Measurements from ENCODE around the gene NIF3L1.

NIF3L1 gene

DNA sequence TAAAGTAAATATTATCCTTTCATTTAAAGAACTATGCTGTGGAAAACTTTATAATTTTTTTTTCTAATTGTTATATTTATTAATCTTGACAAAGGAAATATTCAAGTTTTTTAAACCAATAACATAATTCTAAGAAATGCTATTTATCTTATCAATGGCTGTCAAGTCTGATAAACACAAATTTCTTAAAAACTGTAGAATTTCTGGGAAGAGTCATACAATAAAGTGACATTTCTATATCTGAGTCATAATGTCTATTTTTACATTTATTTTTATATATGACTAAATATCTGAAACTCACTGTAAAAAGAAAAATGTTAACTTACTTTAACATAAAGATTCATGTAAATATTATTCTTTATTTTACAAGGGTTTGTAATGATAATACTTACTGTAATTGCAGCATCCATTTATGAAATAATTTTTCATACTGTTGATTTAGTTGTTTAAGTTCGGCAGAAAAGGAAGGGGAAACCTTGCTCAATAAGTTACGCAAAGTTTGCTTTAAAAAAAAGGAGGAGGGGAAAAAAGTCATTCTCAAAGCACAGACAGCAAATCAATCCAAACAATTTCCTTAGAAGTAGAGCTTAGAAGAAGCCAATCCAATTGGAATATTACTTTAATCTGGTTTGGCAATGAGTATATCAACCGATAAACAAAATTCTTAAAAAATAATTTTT, 41.9 kb downstream of the NIF3L1 start:
- no peak for ATAC-seq

DNA sequence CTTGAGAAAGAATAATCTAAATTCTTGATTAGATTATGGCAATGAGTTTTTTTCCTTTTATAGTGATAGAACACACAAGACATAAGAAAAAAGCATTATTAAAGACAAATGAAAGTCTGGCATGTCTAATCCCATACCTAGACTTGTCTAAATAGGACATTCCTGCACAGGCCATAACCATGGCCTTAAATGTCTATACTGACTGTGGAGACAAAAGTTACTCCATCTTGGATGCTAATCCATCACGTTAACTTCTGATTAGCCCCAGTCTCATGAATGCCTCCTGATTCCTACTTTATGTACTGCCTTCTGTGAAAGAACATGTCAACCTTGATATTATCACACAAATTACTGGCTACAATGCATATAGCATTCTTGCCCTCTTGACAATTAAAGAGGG, 50.7 kb downstream of the NIF3L1 start:
- TF ChIP-seq, protein P1, sequence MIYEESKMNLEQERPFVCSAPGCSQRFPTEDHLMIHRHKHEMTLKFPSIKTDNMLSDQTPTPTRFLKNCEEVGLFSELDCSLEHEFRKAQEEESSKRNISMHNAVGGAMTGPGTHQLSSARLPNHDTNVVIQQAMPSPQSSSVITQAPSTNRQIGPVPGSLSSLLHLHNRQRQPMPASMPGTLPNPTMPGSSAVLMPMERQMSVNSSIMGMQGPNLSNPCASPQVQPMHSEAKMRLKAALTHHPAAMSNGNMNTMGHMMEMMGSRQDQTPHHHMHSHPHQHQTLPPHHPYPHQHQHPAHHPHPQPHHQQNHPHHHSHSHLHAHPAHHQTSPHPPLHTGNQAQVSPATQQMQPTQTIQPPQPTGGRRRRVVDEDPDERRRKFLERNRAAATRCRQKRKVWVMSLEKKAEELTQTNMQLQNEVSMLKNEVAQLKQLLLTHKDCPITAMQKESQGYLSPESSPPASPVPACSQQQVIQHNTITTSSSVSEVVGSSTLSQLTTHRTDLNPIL (CRISPR knock-in tag; IDR thresholded peaks at IDR 0.05; ENCODE audit: low read depth): no peak
- TF ChIP-seq ARNTL (CRISPR knock-in tag; IDR thresholded peaks at IDR 0.05; ENCODE audit: borderline replicate concordance, low read depth): no peak
- no peak for ATAC-seq

More for the DNA sequence above, 41.9 kb downstream of the NIF3L1 start:
- TF ChIP-seq BACH2 (CRISPR knock-in tag; IDR thresholded peaks at IDR 0.05; ENCODE audit: borderline replicate concordance): no peak
- TF ChIP-seq, protein P2, sequence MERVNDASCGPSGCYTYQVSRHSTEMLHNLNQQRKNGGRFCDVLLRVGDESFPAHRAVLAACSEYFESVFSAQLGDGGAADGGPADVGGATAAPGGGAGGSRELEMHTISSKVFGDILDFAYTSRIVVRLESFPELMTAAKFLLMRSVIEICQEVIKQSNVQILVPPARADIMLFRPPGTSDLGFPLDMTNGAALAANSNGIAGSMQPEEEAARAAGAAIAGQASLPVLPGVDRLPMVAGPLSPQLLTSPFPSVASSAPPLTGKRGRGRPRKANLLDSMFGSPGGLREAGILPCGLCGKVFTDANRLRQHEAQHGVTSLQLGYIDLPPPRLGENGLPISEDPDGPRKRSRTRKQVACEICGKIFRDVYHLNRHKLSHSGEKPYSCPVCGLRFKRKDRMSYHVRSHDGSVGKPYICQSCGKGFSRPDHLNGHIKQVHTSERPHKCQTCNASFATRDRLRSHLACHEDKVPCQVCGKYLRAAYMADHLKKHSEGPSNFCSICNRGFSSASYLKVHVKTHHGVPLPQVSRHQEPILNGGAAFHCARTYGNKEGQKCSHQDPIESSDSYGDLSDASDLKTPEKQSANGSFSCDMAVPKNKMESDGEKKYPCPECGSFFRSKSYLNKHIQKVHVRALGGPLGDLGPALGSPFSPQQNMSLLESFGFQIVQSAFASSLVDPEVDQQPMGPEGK (CRISPR knock-in tag; IDR thresholded peaks at IDR 0.05; ENCODE audit: borderline replicate concordance): no peak
- TF ChIP-seq ZNF565 (CRISPR knock-in tag; conservative IDR thresholded peaks at IDR 0.05; ENCODE audit: low read depth): no peak
- TF ChIP-seq ESRRG (CRISPR knock-in tag; IDR thresholded peaks at IDR 0.05): no peak
- TF ChIP-seq ZC3H10 (CRISPR knock-in tag; IDR thresholded peaks at IDR 0.05): no peak
- TF ChIP-seq, protein P1 (CRISPR knock-in tag; IDR thresholded peaks at IDR 0.05; ENCODE audit: low read depth): no peak
- no peak for TF ChIP-seq ZFP3 (CRISPR knock-in tag; IDR thresholded peaks at IDR 0.05)
- no peak for TF ChIP-seq ZNF8 (CRISPR knock-in tag; IDR thresholded peaks at IDR 0.05)
- no peak for TF ChIP-seq ISL1 (CRISPR knock-in tag; IDR thresholded peaks at IDR 0.05)
- TF ChIP-seq GLIS3 (CRISPR knock-in tag; IDR thresholded peaks at IDR 0.05): no peak
- no peak for TF ChIP-seq ZFP30 (CRISPR knock-in tag; IDR thresholded peaks at IDR 0.05)
- no peak for TF ChIP-seq RARB (CRISPR knock-in tag; IDR thresholded peaks at IDR 0.05)
- TF ChIP-seq, protein P3, sequence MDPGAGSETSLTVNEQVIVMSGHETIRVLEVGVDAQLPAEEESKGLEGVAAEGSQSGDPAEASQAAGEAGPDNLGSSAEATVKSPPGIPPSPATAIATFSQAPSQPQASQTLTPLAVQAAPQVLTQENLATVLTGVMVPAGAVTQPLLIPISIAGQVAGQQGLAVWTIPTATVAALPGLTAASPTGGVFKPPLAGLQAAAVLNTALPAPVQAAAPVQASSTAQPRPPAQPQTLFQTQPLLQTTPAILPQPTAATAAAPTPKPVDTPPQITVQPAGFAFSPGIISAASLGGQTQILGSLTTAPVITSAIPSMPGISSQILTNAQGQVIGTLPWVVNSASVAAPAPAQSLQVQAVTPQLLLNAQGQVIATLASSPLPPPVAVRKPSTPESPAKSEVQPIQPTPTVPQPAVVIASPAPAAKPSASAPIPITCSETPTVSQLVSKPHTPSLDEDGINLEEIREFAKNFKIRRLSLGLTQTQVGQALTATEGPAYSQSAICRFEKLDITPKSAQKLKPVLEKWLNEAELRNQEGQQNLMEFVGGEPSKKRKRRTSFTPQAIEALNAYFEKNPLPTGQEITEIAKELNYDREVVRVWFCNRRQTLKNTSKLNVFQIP (CRISPR knock-in tag; IDR thresholded peaks at IDR 0.05; ENCODE audit: borderline replicate concordance, low read depth): no peak
- TF ChIP-seq, protein P4, sequence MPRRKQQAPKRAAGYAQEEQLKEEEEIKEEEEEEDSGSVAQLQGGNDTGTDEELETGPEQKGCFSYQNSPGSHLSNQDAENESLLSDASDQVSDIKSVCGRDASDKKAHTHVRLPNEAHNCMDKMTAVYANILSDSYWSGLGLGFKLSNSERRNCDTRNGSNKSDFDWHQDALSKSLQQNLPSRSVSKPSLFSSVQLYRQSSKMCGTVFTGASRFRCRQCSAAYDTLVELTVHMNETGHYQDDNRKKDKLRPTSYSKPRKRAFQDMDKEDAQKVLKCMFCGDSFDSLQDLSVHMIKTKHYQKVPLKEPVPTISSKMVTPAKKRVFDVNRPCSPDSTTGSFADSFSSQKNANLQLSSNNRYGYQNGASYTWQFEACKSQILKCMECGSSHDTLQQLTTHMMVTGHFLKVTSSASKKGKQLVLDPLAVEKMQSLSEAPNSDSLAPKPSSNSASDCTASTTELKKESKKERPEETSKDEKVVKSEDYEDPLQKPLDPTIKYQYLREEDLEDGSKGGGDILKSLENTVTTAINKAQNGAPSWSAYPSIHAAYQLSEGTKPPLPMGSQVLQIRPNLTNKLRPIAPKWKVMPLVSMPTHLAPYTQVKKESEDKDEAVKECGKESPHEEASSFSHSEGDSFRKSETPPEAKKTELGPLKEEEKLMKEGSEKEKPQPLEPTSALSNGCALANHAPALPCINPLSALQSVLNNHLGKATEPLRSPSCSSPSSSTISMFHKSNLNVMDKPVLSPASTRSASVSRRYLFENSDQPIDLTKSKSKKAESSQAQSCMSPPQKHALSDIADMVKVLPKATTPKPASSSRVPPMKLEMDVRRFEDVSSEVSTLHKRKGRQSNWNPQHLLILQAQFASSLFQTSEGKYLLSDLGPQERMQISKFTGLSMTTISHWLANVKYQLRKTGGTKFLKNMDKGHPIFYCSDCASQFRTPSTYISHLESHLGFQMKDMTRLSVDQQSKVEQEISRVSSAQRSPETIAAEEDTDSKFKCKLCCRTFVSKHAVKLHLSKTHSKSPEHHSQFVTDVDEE (CRISPR knock-in tag; IDR thresholded peaks at IDR 0.05): no peak
- TF ChIP-seq PPARA (CRISPR knock-in tag; IDR thresholded peaks at IDR 0.05; ENCODE audit: borderline replicate concordance): no peak
- TF ChIP-seq, protein P5, sequence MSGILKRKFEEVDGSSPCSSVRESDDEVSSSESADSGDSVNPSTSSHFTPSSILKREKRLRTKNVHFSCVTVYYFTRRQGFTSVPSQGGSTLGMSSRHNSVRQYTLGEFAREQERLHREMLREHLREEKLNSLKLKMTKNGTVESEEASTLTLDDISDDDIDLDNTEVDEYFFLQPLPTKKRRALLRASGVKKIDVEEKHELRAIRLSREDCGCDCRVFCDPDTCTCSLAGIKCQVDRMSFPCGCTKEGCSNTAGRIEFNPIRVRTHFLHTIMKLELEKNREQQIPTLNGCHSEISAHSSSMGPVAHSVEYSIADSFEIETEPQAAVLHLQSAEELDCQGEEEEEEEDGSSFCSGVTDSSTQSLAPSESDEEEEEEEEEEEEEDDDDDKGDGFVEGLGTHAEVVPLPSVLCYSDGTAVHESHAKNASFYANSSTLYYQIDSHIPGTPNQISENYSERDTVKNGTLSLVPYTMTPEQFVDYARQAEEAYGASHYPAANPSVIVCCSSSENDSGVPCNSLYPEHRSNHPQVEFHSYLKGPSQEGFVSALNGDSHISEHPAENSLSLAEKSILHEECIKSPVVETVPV (CRISPR knock-in tag; IDR thresholded peaks at IDR 0.05): no peak
- TF ChIP-seq ZNF70 (CRISPR knock-in tag; IDR thresholded peaks at IDR 0.05): no peak
- TF ChIP-seq OSR1 (CRISPR knock-in tag; IDR thresholded peaks at IDR 0.05): no peak
- TF ChIP-seq CSDC2 (CRISPR knock-in tag; IDR thresholded peaks at IDR 0.05): no peak

Data from SK-N-SH treated with all-trans-retinoic acid at 6 μM for 48 hours (cell line).